ENCODE measurements around the gene DNAJC16.
"Not testable (repeated sequence)": the region's sequence is repeated elsewhere in the genome, so short reads cannot be mapped to it uniquely, and the experiment has no call there.

The DNAJC16 gene

DNA sequence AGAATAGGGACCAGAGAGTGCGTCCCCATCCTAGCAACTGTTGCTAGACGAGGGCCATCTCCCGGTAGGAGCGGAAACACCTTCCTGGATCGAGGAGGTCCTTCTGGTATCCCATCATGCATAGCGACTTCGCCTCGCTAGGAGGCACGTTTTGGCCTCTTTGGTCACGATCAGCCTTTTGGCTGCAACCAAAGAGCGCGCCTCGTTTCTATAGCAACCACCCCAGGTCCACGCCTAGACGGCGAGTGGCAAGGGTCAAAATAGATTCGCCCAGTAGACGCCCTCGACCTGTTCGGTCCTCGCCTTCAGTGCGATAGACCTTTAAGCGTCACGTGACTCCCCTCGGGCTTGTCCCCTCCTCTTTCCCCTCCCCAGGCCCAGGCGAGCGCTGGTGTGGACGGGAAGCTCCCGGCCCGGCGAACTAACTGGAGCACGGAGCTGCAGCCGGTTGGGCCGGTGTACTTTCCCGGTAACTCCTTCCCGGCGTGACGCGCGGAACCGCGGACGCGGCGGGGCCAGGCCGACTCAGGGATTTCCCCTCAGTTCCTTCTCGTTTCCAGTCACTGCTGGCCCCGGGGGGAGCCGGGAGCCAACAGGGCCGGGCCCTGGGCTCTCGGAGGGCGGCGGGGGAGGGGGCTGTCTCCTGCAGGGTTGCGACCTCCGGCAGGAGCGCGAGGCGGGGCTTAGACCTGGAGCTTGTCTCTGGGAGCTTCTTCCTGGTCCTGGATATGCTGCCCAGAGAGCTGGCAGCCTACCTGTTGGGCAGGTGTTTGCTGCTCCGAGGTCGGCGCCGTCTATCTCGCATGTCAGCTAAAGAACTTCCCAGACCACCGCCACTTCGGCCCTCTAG, at the start of gene DNAJC16:
Gene DNAJC16, plus strand, starts transcription at position 359 of the 850 bp plus-strand sequence. CDS start 2,258 bp downstream, outside the sequence.
- DNase-seq: peak; percentile 97

DNA sequence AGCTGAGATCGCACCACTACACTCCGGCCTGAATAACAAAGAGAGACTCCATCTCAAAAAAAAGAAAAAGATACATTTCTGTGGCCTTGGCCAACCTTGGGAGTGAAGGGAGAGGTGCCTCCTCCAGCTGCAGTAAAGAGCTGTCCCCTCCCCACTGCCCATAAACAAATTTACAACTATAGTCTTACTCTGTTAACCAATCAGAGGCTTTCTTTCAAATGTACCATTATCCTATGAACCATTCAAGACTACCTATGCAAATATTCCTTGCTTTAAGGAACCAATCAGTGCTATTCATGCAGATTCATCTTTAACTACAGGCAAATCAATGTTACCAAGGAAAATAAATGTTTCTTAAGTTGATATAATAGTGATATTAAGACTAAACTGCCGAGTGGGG, 49.7 kb upstream of the DNAJC16 start:
- DNase-seq: no peak

DNA sequence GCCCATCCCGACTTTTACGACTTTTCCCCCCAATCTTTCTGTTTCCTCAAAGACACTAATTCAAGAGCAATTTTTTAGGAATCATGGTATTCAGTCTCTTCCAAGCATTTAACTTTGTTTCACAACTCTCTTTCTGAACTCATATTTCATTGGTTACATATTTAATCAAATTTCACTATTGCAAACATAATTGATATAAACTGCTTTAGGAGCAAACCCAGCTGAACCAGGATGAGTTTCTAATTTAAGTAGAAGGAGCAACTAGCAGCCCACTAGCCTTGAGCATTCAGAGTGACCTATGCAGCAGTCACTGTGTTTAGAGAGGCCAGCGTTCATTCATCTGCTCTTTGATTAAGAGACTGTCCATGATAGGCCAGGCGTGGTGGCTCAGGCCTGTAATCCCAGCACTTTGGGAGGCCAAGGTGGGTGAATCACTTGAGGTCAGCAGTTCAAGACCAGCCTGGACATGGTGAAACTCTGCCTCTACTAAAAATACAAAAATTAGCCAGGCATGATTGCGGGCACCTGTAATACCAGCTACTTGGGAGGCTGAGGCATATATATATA, 48.9 kb upstream of the DNAJC16 start:
- no peak for DNase-seq

DNA sequence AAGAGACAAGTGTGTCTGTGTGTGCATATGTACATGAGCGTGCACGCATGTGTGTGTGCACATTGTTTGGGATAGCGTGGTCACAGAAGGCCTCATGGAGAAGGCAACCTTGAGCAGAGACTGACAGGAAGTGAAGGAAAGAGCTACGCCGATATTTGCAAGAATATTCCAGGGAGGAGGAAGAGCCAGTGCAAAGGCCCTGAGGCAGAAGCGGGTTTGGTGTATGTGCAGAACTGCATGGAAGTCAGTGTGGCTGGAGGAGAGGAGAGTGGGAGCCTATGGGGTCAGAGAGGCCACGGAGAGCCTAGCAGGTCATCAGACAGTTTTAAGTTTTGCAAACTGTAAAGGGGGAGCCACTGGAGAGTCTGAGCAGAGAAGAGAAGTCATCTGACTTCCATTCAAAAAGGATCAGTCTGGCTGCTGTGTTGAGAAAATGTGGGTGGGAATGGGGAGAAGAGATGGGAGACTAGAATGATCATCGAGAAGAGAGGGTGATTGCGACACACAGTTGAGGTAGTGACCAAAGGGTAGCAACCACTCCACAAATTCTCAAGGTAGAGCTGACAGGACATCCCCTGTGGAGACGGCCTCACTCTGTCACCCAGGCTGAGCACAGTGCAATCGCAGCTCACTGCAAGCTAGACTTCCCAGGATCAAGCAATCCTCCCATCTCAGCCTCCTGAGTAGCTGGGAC, 46.8 kb upstream of the DNAJC16 start:
- no peak for DNase-seq

DNA sequence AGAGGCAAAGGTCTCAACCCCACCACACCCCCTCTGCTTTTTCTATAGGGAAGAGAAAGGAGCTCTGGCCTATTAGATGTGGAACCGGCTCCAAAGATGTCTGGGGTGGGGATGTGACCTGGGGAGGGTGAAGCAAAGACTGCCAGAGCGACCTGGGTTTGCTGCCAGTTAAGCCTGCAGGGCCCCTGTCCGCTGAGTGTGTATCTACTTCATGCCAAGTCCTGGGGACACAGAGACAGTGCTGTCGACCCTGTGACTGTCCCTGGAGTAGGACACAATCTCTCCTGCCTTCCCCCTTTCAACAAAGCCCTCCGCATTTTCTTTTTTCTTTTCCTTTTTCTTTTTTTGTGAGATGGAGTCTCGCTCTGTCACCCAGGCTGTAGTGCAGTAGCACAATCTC, 44.2 kb upstream of the DNAJC16 start:
- not testable (repeated sequence) for DNase-seq

DNA sequence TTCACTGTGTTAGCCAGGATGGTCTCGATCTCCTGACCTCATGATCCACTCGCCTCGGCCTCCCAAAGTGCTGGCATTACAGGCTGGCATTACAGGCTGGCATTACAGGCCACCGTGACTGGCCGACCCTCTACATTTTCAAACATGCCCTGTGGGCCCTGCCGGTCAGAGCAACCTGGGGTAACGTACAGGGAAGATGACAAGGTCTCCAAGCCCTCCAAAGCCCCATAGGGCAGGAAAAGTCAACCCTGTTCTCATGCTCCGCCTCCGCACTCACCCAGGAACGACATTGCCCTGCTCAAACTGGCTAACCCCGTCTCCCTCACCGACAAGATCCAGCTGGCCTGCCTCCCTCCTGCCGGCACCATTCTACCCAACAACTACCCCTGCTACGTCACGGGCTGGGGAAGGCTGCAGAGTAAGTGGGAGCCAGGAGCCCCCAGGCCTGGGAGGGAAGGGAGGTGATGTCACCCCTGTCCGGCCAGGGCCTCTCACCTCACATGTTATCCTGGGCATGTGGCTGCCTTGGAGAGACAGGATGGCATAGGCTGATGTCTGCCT, 43.6 kb upstream of the DNAJC16 start:
- not testable (repeated sequence) for DNase-seq

DNA sequence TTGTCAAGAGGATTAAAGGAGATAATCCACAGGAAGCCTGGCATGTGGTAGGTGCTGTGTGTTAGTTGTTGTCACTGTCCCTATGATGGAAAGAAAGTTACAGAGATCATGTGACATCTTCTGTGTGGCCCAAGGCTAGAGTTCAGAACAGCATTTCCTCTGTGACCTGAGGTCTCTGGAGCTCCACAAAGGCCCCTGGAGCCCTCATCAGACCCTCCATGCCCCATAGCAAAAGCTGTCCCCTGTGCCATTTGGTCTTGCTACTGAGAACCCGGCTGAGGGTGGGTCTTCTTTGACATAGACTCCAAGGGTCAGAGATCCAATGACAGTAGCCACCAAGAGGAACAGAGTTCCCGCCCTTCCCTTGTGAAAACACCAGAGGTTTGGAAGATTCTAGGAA, 42.7 kb upstream of the DNAJC16 start:
- DNase-seq: no peak

DNA sequence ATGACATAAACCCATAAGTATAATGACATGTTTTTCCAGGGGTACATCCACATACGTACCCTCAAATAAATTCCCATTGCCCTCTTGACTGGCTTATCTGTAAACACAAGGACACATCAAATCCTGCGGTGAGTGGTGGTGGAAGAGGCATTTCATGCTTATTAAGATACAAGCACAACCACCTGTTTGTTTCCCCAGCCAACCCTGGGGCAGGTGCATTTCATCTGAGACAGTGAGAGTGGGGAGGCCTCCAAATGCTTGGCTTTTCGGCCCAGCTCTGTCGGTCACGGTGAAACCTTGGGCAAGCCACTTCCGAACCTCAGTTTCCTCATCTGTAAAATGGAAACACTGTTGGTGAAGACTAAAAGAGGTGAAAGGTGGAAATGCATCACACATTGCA, 42.2 kb upstream of the DNAJC16 start:
- not testable (repeated sequence) for DNase-seq

DNA sequence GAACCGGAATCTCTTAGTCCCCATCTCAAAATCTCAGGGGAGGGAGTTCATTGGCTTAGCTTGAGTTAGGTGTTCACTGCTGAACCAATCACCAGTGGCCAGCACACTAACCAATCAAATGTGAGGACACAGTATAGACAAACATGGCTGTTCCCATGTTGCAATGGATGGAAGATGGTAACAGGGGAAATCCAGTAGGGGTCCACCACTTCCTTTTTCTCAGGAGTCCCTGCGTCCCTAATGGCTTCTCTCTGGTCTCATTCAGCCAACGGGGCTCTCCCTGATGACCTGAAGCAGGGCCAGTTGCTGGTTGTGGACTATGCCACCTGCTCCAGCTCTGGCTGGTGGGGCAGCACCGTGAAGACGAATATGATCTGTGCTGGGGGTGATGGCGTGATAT, 41.0 kb upstream of the DNAJC16 start:
- DNase-seq: no peak

DNA sequence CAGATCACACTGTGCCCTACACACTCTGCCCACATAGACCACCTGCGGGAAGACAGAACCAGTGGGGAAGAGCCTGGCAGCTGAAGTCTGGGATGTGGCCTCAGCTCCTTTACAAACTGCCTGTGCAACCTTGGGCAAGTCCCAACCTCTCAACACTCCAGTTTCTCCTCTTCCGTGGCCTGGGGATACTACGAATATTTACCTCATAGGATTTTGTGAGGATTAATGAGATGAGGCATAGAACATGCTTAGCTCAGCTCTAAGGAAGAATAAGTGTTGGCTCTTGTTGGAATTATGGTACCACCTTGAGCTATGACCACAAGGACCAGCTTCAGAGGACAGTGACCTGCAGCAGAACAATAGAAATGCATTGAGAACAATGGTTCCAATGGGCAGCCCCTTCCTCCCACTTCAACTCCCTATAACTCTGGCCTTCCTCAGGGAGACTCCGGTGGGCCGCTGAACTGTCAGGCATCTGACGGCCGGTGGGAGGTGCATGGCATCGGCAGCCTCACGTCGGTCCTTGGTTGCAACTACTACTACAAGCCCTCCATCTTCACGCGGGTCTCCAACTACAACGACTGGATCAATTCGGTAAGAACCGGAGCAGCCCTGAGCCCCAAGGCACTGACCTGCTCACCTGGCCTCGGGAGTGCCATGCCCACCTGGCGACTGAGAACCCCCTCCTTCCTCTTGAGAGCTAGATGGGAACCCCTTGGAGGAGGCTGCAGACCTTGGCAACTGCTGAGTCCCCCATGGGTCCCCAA, 39.6 kb upstream of the DNAJC16 start:
- DNase-seq: not testable (repeated sequence)

DNA sequence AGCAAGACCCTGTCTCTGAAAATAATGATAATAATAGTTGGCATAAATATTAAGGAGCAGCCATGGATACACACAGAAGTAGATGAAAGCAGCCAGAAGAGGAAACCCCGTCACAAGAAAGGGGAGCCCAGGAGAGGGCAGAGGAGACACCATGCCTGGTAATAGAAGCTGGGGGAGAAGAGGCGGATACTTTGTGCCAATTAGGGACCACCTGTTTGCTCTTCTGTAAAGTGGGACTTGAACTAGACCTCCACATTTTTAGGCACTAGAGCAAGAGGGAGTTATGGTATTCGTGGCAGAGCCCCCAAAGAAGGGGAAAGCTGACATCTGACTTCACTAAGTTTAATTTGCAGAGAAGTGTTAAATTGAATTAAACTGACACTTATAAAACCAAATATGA, 38.3 kb upstream of the DNAJC16 start:
- DNase-seq: no peak

DNA sequence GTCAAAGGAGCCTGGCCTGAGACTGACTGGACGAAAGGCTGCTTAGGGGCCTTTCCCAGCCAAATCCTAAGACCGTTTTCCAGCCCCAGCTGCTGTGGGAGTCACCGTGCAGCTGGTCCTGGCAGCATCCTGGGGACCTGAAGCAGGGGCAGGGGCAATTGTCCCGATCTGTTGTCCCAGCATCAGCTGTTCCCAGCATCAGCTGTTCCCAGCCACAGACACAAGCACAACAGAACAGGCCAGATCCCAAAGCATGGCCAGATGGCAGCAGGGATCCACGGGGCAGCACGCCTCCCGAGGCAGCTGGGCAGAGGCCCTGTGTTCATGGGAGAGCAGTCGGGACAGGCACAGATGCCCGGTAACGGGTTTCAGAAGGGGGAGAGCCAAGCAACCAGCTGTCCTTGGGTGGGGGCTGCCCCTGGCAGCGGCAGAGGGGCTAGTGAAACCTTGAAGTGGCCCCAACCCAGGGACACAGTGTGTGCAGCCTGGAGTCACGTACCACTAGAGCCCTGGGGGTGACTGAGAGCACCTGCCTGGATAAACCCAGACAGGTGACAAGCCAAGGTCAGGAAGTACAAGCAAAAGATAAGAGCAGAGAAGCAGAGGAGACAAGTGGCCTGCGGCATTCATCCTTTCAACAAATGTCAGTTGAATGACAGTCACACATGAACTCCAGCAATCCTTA, 37.5 kb upstream of the DNAJC16 start:
- DNase-seq: no peak

DNA sequence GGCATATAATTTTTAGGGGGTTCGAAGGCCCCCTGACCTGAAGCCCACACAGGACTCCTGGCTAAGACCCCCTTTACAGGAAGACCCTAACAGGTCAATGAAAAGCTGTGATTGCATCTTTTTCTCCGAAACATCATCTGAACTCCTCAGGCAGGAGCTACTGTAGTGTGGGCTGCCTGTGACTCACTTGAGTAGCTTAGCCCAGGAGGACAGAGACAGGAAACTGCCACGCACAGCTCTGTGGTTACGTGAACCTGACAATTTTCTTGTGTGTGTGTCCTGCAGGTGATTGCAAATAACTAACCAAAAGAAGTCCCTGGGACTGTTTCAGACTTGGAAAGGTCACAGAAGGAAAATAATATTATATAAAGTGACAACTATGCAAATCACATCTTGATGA, 35.6 kb upstream of the DNAJC16 start:
- DNase-seq: peak; percentile 6

DNA sequence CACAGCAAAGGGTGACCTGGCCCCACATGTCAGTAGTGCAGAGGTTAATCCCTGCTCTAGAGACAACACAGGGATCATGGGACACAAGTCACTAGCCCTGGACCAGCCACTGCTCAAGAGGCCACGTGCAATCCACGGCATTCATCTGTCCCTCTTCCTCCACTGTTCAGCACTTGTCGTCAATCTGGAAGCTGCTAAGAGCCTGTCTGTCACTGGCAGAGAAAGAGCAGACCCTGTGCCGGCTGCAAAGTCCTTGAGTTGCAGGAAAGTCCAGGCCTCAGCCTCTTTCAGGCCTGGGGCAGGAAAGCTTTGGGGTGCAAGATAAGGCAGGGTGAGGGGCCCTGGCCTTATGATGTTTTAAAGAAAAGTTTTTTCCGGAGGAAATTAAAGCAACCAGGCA, 34.1 kb upstream of the DNAJC16 start:
- DNase-seq: no peak

DNA sequence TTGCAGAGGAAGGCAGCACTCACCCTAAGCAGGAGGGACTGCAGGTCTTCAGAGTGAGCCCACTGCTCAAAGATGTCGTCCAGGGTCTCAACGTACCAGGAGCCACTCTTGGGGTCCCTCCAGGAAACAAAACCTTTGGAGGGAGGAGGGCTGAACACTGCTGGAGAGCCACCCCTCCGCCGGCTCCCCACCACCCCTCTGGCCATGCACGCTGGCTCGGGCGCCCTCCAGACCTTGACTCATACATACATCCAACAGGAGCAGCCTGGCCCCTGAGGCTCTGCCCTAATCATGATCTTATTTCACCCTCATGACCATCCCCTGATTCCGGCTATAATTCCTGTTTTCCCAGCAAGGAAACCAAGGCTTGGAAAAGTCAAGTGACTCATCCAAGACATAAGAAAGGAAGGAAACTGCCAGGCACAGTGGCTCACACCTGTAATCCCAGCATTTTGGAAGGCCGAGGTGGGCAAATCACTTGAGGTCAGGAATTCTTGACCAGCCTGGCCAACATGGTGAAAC, 32.7 kb upstream of the DNAJC16 start:
- DNase-seq: no peak

DNA sequence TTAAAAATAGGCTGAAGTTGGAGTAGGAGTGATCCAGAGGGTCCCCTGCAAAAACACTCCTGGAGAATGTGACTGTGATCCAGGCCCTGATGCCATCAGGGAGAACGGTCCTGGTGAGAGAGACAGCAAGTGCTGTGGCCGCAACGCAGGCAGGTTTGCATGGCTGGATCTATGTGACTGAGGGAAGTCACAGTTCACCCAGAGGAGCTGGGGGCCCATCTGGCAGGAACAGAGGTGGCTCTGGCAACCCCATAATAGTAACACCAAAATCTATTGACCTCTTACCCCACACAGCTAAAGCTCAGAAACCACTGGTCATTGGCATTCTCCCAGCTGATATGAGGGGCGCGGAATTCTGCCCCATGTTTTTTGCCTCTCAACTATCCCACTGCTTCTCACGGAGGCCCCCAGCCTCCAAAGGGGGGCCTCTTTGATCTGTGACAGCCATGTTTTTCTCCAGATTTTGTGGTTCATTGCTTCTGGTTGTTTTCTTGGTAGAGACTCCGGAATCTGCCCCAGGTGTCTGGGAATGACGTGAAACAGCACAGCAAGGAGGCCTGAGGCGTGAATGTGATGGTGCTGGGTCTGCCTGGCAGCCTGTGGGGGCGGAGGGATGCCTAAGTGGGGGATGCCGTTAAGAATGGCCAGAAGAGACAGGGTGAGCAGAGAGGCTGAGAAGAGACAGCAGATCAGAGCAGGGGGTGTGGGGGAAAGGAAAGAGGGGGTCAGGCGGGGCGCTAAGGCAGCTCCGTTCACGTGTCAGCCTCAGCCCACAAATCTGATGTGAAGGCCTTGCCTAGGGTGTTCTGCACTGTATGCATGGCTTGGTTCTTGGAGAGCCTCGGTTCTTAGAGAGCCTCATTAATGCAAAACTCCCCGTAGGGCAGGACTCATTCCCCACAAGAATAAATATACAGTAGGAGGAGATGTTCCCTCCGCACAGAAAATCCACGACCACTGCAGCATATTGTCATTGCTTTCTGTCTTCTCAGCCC, 26.2 kb upstream of the DNAJC16 start:
- DNase-seq: no peak

DNA sequence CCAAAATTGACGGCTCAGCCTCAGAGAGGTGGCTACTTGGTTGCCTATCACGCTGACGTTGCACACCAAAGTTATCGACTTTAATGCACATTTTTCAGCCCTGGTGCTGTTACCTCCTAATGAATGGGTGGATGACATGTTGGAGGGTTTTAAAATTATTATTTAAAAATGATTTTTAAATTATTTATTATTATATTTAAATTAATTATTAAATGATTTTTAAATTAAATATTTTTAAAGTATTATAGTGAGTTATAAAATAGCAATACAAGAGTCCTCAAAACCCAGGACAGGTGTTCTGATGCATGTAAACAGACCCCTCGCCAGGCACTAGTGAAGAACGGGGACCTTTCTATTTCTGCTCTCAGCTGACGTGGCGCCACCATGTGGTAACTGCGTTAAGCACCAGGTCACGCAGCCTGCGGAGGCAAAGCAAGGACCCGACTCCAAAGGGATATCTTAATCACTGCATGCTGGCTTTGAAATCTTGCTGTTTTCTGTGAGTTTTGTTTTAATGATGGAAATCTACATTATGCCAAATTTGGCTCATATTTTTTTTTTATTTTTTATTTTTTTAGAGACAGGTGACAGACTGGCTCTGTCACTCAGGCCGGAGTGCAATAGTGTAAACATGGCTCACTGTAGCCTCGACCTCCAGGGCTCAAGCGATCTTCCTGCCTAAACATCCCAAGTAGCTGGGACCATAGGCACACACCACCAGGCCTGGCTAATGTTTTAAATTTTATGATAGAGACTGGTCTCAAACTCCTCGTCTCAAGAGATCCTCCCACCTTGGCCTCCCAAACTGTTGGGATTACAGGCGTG, 25.2 kb upstream of the DNAJC16 start:
- DNase-seq: peak; percentile 63

DNA sequence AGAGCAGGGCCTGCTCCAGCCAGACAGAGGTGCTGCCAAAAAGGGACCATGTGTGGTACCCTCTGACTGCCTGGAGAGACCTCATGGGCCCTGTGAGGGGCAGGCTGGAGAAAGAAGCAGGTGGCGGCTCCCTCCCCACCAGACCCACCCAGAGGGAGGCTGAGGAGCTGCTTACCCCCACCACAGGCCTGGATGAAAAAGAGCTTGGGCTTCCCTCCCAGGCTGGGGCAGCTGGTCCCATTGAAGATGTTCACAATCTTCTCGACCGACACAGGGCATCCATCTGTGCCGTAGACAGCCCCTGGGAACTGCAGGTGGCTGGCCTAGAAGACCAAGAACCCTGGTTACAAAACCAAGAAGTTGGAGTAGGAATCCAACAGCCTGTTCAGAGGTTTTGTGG, 22.2 kb upstream of the DNAJC16 start:
- DNase-seq: no peak

DNA sequence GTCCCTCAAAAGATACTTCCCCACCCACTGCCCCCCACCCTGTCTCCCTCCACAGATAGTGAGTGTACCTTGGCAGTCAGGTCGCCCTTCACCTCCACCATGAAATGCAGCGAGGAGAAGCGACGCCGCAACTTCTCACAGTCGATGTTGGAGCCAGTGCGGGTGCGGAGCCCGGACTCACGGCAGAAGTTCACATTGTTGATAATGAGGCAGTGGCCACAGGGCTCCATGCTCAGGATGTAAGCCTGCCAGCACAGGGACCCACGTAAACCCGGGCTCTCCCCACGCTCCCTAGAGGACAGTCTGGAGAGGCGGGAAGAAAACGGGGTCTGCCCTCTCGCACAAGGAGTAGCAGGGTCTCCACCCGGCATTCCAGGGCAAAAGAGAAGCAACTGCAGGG, 19.8 kb upstream of the DNAJC16 start:
- no peak for DNase-seq

DNA sequence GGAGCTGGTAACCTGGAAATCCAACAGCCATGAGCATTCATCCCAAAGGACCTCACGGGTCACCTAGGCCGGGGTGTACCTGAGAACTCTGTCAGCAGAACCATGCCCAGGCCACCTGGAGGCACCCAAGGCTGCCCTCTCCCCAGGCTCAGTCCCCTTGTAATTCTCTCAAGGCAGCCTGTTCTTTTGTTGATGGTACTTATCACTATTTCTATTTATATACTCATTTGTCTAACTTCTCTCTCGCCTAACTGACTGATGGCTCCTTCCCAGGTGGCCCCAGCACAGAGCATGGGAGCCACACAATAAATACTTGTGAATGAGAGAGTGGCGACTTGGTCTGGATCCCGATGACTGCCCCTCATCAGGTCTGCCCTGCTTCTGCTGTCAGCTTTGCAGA, 19.4 kb upstream of the DNAJC16 start:
- no peak for DNase-seq
